Endometrial microvascular endothelial cells (primary cell): ENCODE results near the gene AQP1. TPM values are rescaled to one million over a fixed set of nuclear protein-coding genes. Genes with fewer than 3 reads are reported as not detected.

ENCODE experiments used
- in situ Hi-C: cut with HindIII; loops from 2 replicates; pipeline ENCODE4 v1.10.0; 2017; ENCODE audit warnings: low sequenced_read_pairs, low pct_unique_long_range_greater_than_20kb; ENCODE audit errors: inconsistent ontology term
- total RNA-seq: library from RNA; depleted of rRNA; stranded (reverse); fragments of >200 nt; gene quantifications from one replicate; pipeline ENCODE4 v1.2.3, GENCODE V29; 2015; ENCODE audit errors: inconsistent ontology term

The AQP1 gene
- total RNA-seq, 1 donor from 2014 or later, result 1.0 TPM

GRCh38 chr7:30915751-30916150, 4.1 kb downstream of the AQP1 start:
- in situ Hi-C loops, result no loop called here

GRCh38 chr7:30916255-30916654, 4.6 kb downstream of the AQP1 start:
- in situ Hi-C loops, result no loop called here

GRCh38 chr7:30916767-30917166, 5.1 kb downstream of the AQP1 start:
- in situ Hi-C loops, result no loop called here

GRCh38 chr7:30917216-30917893, 5.7 kb downstream of the AQP1 start:
- in situ Hi-C loops, result no loop called here

- in situ Hi-C loops, result no loop called here
Measured at GRCh38 chr7:30918676-30919075, 7.0 kb downstream of the AQP1 start.

GRCh38 chr7:30920021-30920583, 8.4 kb downstream of the AQP1 start:
- in situ Hi-C loops, result no loop called here

GRCh38 chr7:30920584-30921539, 9.2 kb downstream of the AQP1 start:
- in situ Hi-C loops, result no loop called here

- in situ Hi-C loops, result no loop called here
Measured at GRCh38 chr7:30921540-30922401, 10.1 kb downstream of the AQP1 start.

GRCh38 chr7:30922596-30922995, 10.9 kb downstream of the AQP1 start:
- in situ Hi-C loops, result no loop called here

GRCh38 chr7:30923009-30923773, 11.5 kb downstream of the AQP1 start:
- in situ Hi-C loops, result no loop called here

GRCh38 chr7:30923774-30924413, 12.2 kb downstream of the AQP1 start:
- in situ Hi-C loops, result no loop called here

- in situ Hi-C loops, result no loop called here
Measured at GRCh38 chr7:30924624-30925023, 13.0 kb downstream of the AQP1 start.

GRCh38 chr7:30925117-30925516, 13.5 kb downstream of the AQP1 start:
- in situ Hi-C loops, result no loop called here

GRCh38 chr7:30925913-30926312, 14.3 kb downstream of the AQP1 start:
- in situ Hi-C loops, result no loop called here

GRCh38 chr7:30926313-30926712, 14.7 kb downstream of the AQP1 start:
- in situ Hi-C loops, result no loop called here

- in situ Hi-C loops, result no loop called here
Measured at GRCh38 chr7:30927040-30927439, 15.4 kb downstream of the AQP1 start.

GRCh38 chr7:30927559-30927958, 15.9 kb downstream of the AQP1 start:
- in situ Hi-C loops, result no loop called here
